ENCODE data around the gene OMG.

Gene OMG

GRCh38 chr17:31328160-31328535 lies 31.1 kb upstream of the OMG start:
- Histone ChIP-seq H3K4me3 (ENCODE audit: low read depth, low read length) (no peak overlapping the region), H3K4me1 (ENCODE audit: control insufficient read depth, insufficient read depth, low read length) (no peaks in the 10 kb centered on the region), H3K9me3 (ENCODE audit: control insufficient read depth, insufficient read depth, low read depth, low read length) (no peaks in the 10 kb centered on the region), H3K27ac (ENCODE audit: extremely low read depth, low read depth, low read length) (no peak overlapping the region), H3K36me3 (ENCODE audit: control insufficient read depth in 2 of 2, insufficient read depth in 1 of 2, low read length in 2 of 2) (peaks cover 13 to 34% of the 10 kb centered on the region in 2 experiments)
- TF ChIP-seq ZNF624 (tag by site-specific recombination; IDR thresholded peaks at IDR 0.05) (no peak), ZNF629 (tag by site-specific recombination; IDR thresholded peaks at IDR 0.05) (0 out of 2 replicates have a peak, but pooled peaks have one; percentile 1)
- POLR2A ChIA-PET, result no interaction called here
- CTCF ChIA-PET, result no interaction called here

GRCh38 chr17:31327534-31328159 lies 30.6 kb upstream of the OMG start:
- no peaks in the 10 kb centered on the region for H3K9me3 ChIP-seq (ENCODE audit: control insufficient read depth, insufficient read depth, low read depth, low read length)
- H3K4me1 ChIP-seq (ENCODE audit: control insufficient read depth, insufficient read depth, low read length), result no peaks in the 10 kb centered on the region
- peaks cover 13 to 34% of the 10 kb centered on the region in 2 experiments for H3K36me3 ChIP-seq (ENCODE audit: control insufficient read depth in 2 of 2, insufficient read depth in 1 of 2, low read length in 2 of 2)
- ChIA-PET CTCF (no interaction called here), POLR2A (no interaction called here)
- 0 out of 2 replicates have a peak, but pooled peaks have one; percentile 15 for TF ChIP-seq ZNF629 (tag by site-specific recombination; IDR thresholded peaks at IDR 0.05)
- TF ChIP-seq ZNF362 (tag by site-specific recombination; IDR thresholded peaks at IDR 0.05), result 0 out of 2 replicates have a peak, but pooled peaks have one; percentile 39
- no peak for TF ChIP-seq ZNF341 (tag by site-specific recombination; IDR thresholded peaks at IDR 0.05; ENCODE audit: low read depth)
- no peak for TF ChIP-seq ZNF2 (tag by site-specific recombination; IDR thresholded peaks at IDR 0.05)
- no peak for TF ChIP-seq ZNF660 (tag by site-specific recombination; IDR thresholded peaks at IDR 0.05)
- TF ChIP-seq ZNF354C (tag by site-specific recombination; IDR thresholded peaks at IDR 0.05; ENCODE audit: borderline replicate concordance, low read depth), result no peak
- TF ChIP-seq YY2 (tag by site-specific recombination; IDR thresholded peaks at IDR 0.05), result no peak
- TF ChIP-seq ZNF701 (tag by site-specific recombination; IDR thresholded peaks at IDR 0.05), result no peak
- no peak for TF ChIP-seq ZNF155 (tag by site-specific recombination; IDR thresholded peaks at IDR 0.05)
- H3K4me3 ChIP-seq (ENCODE audit: low read depth, low read length), result no peak overlapping the region
- no peak overlapping the region for H3K27ac ChIP-seq (ENCODE audit: extremely low read depth, low read depth, low read length)

GRCh38 chr17:31323551-31323950 lies 26.5 kb upstream of the OMG start:
- no peak overlapping the region for H3K27ac ChIP-seq (ENCODE audit: extremely low read depth, low read depth, low read length)
- peaks cover 3 to 23% of the 10 kb centered on the region in 2 experiments; a peak in 2 of 3 replicates for H3K36me3 ChIP-seq (ENCODE audit: control insufficient read depth in 2 of 2, insufficient read depth in 1 of 2, low read length in 2 of 2)
- no peak overlapping the region for H3K4me3 ChIP-seq (ENCODE audit: low read depth, low read length)
- H3K9me3 ChIP-seq (ENCODE audit: control insufficient read depth, insufficient read depth, low read depth, low read length), result no peaks in the 10 kb centered on the region
- ChIA-PET POLR2A (no interaction called here), CTCF (no interaction called here)
- no peak for TF ChIP-seq YY2 (tag by site-specific recombination; IDR thresholded peaks at IDR 0.05)
- TF ChIP-seq ZNF404 (tag by site-specific recombination; IDR thresholded peaks at IDR 0.05), result no peak
- no peak for TF ChIP-seq YY1 (tag by site-specific recombination; IDR thresholded peaks at IDR 0.05)
- no peak for TF ChIP-seq BCL11B (tag by site-specific recombination; IDR thresholded peaks at IDR 0.05; ENCODE audit: low read depth)
- TF ChIP-seq ZFHX2 (tag by site-specific recombination; conservative IDR thresholded peaks at IDR 0.05), result no peak
- no peak for TF ChIP-seq ZNF654 (tag by site-specific recombination; IDR thresholded peaks at IDR 0.05; ENCODE audit: low read depth)
- TF ChIP-seq GLI4 (tag by site-specific recombination; IDR thresholded peaks at IDR 0.05), result no peak
- TF ChIP-seq ZBTB10 (tag by site-specific recombination; IDR thresholded peaks at IDR 0.05), result no peak
- no peak for TF ChIP-seq ZNF529 (tag by site-specific recombination; IDR thresholded peaks at IDR 0.05; ENCODE audit: insufficient replicate concordance)
- no peak for TF ChIP-seq SP7 (tag by site-specific recombination; IDR thresholded peaks at IDR 0.05)
- no peak for TF ChIP-seq ZNF248 (tag by site-specific recombination; IDR thresholded peaks at IDR 0.05)
- no peak for TF ChIP-seq ZNF561 (tag by site-specific recombination; IDR thresholded peaks at IDR 0.05; ENCODE audit: borderline replicate concordance)
- no peak for TF ChIP-seq TRIM28 (IDR thresholded peaks at IDR 0.05; ENCODE audit: borderline replicate concordance, low read length)
- no peak for TF ChIP-seq EGR2 (tag by site-specific recombination; IDR thresholded peaks at IDR 0.05; ENCODE audit: low read depth)
- no peak for TF ChIP-seq ATF2 (tag by site-specific recombination; IDR thresholded peaks at IDR 0.05; ENCODE audit: low read depth)
- no peak for TF ChIP-seq FEZF1 (tag by site-specific recombination; IDR thresholded peaks at IDR 0.05)
- no peak for TF ChIP-seq OVOL3 (tag by site-specific recombination; IDR thresholded peaks at IDR 0.05)
- peaks cover 2% of the 10 kb centered on the region; the same call in 1 of the 2 replicates for H3K4me1 ChIP-seq (ENCODE audit: control insufficient read depth, insufficient read depth, low read length)

All from HEK293 (cell line).